Large intestine (tissue), 1 donor: ENCODE results near the gene DCP1B. TPM values are rescaled to one million over a fixed set of nuclear protein-coding genes. Genes with fewer than 3 reads are reported as not detected.

Experiments
- polyA plus RNA-seq: library from polyadenylated mRNA; unstranded; fragments of 120-200 nt; gene quantifications from one replicate; pipeline ENCODE4 v1.2.1, GENCODE V29; 2013

The DCP1B gene
- polyA plus RNA-seq, 1 donor: 17.2 TPM

Other genes starting within 250 kb of the DCP1B start
- 0.13 TPM for gene LRTM2, start 183.9 kb downstream of the DCP1B start, polyA plus RNA-seq
- gene CACNA2D4, start 85.8 kb downstream of the DCP1B start, polyA plus RNA-seq: 5.9 TPM
- 5.9 TPM for gene CACNA1C, start 48.5 kb upstream of the DCP1B start, polyA plus RNA-seq